Fibroblast of mammary gland (primary cell): ENCODE data around the gene SH2B2.

Experiments used
- DNase-seq: peaks from one replicate; pipeline ENCODE4 v3.0.0-alpha.2; 2010; ENCODE audit warnings: low read depth
- H3K4me3 ChIP-seq: 2 replicates; pipeline ENCODE4 v1.5.1; 2011; ENCODE audit warnings: low read depth, mild to moderate bottlenecking, low read length, moderate library complexity; ENCODE audit not compliant: control insufficient read depth
- CTCF ChIP-seq: conservative IDR thresholded peaks from 2 replicates; pipeline ENCODE4 v1.5.1; 2011; ENCODE audit warnings: low read depth, low read length, inconsistent platforms; ENCODE audit not compliant: control insufficient read depth, insufficient read depth

The SH2B2 gene

GRCh38 chr7:102272917-102273748 lies 13.5 kb upstream of the SH2B2 start:
- DNase-seq = no peak
- H3K4me3 ChIP-seq = no peak overlapping the region
- TF ChIP-seq CTCF = no peak

- peak; percentile 57 for DNase-seq
- no peak overlapping the region for H3K4me3 ChIP-seq
- no peak for TF ChIP-seq CTCF
Observed at GRCh38 chr7:102273749-102274712, 12.6 kb upstream of the SH2B2 start.

- DNase-seq = no peak
- H3K4me3 ChIP-seq = no peak overlapping the region
- no peak for TF ChIP-seq CTCF
Observed at GRCh38 chr7:102275123-102275703, 11.5 kb upstream of the SH2B2 start.

GRCh38 chr7:102277901-102278300 lies 8.8 kb upstream of the SH2B2 start:
- TF ChIP-seq CTCF = no peak

GRCh38 chr7:102279537-102280400 lies 6.9 kb upstream of the SH2B2 start:
- H3K4me3 ChIP-seq = no peak overlapping the region
- peak; percentile 51 for DNase-seq
- peak; percentile 67 for TF ChIP-seq CTCF

More at GRCh38 chr7:102277901-102278300, 8.8 kb upstream of the SH2B2 start:
- DNase-seq = no peak
- H3K4me3 ChIP-seq = no peak overlapping the region
